ENCODE results near the gene APOL5.
A peak's percentile ranks its signal among the peaks of the same experiment; 100 is the strongest.

APOL5 gene

GRCh38 chr22:35740616-35741015, 22.9 kb downstream of the APOL5 start:
- DNase-seq (ENCODE audit: low read depth, low spot score) = no peak

GRCh38 chr22:35742342-35743100, 24.8 kb downstream of the APOL5 start:
- peak; percentile 80 for DNase-seq (ENCODE audit: low read depth, low spot score)

GRCh38 chr22:35743326-35743860, 25.7 kb downstream of the APOL5 start:
- DNase-seq (ENCODE audit: low read depth, low spot score) = peak; percentile 15

GRCh38 chr22:35746248-35746647, 28.6 kb downstream of the APOL5 start:
- no peak for DNase-seq (ENCODE audit: low read depth, low spot score)

- DNase-seq (ENCODE audit: low read depth, low spot score) = no peak
Measured at GRCh38 chr22:35746946-35747703, 29.5 kb downstream of the APOL5 start.

- peak; percentile 39 for DNase-seq (ENCODE audit: low read depth, low spot score)
Measured at GRCh38 chr22:35749808-35750207, 32.1 kb downstream of the APOL5 start.

GRCh38 chr22:35752006-35752862, 34.6 kb downstream of the APOL5 start:
- DNase-seq (ENCODE audit: low read depth, low spot score) = no peak

- peak; percentile 12 for DNase-seq (ENCODE audit: low read depth, low spot score)
Measured at GRCh38 chr22:35752863-35753189, 35.2 kb downstream of the APOL5 start.

GRCh38 chr22:35754761-35755160, 37.1 kb downstream of the APOL5 start:
- no peak for DNase-seq (ENCODE audit: low read depth, low spot score)

- DNase-seq (ENCODE audit: low read depth, low spot score) = no peak
Measured at GRCh38 chr22:35756722-35757121, 39.0 kb downstream of the APOL5 start.

- no peak for DNase-seq (ENCODE audit: low read depth, low spot score)
Measured at GRCh38 chr22:35758394-35758793, 40.7 kb downstream of the APOL5 start.

- DNase-seq (ENCODE audit: low read depth, low spot score) = no peak
Measured at GRCh38 chr22:35761037-35761436, 43.4 kb downstream of the APOL5 start.

- DNase-seq (ENCODE audit: low read depth, low spot score) = peak; percentile 17
Measured at GRCh38 chr22:35766654-35767580, 49.2 kb downstream of the APOL5 start.

GRCh38 chr22:35769974-35770373, 52.3 kb downstream of the APOL5 start:
- DNase-seq (ENCODE audit: low read depth, low spot score) = no peak

- DNase-seq (ENCODE audit: low read depth, low spot score) = no peak
Measured at GRCh38 chr22:35775339-35775738, 57.7 kb downstream of the APOL5 start.

GRCh38 chr22:35777335-35777975, 59.8 kb downstream of the APOL5 start:
- peak; percentile 51 for DNase-seq (ENCODE audit: low read depth, low spot score)

Data from astrocyte of the hippocampus (primary cell).